BJ (cell line): ENCODE results near the gene KLHL22. TPM values are rescaled to one million over a fixed set of nuclear protein-coding genes. Genes with fewer than 3 reads are reported as not detected.
"Not testable (repeated sequence)": the region's sequence is repeated elsewhere in the genome, so short reads cannot be mapped to it uniquely, and the experiment has no call there.

ENCODE experiments used
- CTCF ChIA-PET: fragments of 350-600 bp; formaldehyde crosslinking; extraction: SDS; loops from one replicate; lab custom pipeline; 2021; ENCODE audit warnings: antibody characterized with exemption, inconsistent platforms; lab: Yijun Ruan, JAX
- POLR2A ChIA-PET: fragments of 300-600 bp; sonication (Branson Sonifier 250); formaldehyde crosslinking; extraction: SDS; loops from one replicate; lab custom pipeline; 2021; ENCODE audit warnings: antibody characterized with exemption; lab: Charles Lee
- DNase-seq: peaks from one replicate; pipeline ENCODE4 v3.0.0-alpha.2; 2011; ENCODE audit warnings: low read depth
- H3K27me3 ChIP-seq: 2 replicates; pipeline ENCODE4 v1.6.0; 2011; ENCODE audit warnings: low read length; ENCODE audit not compliant: control insufficient read depth, insufficient read depth
- H3K36me3 ChIP-seq: 2 replicates; pipeline ENCODE4 v1.5.1; 2011; ENCODE audit warnings: low read length; ENCODE audit not compliant: control insufficient read depth, insufficient read depth
- H3K4me3 ChIP-seq: 2 replicates; pipeline ENCODE4 v1.5.1; 2011; ENCODE audit warnings: low read depth, mild to moderate bottlenecking, control low read depth, low read length
- CTCF ChIP-seq: IDR thresholded peaks from 2 replicates; pipeline ENCODE4 v1.5.1; 2011; ENCODE audit warnings: low read depth, mild to moderate bottlenecking, control low read depth, inconsistent platforms, low read length, moderate library complexity; ENCODE audit not compliant: insufficient read depth
- polyA plus RNA-seq: library from polyadenylated mRNA; depleted of rRNA; stranded (reverse); fragments of >200 nt; gene quantifications from 2 replicates; pipeline ENCODE4 v1.2.3, GENCODE V29; 2011

KLHL22 gene
- polyA plus RNA-seq, 1 experiment: 34.0 TPM

- CTCF ChIA-PET: interaction anchor here (0.7 to 1.5 kb wide), 5 partner anchors 21 to 56 kb away, joined by 3 to 4 read pairs (median 3); no protein-coding TSS in a partner anchor
- POLR2A ChIA-PET: no interaction called here
- no peaks in the 10 kb centered on the region for H3K27me3 ChIP-seq
- no peak for DNase-seq
- TF ChIP-seq CTCF: no peak
- peaks cover 5% of the 10 kb centered on the region for H3K36me3 ChIP-seq
- H3K4me3 ChIP-seq: no peak overlapping the region
Measured at GRCh38 chr22:20511578-20512229, 16.1 kb upstream of the KLHL22 start.

GRCh38 chr22:20510811-20511577 lies 15.4 kb upstream of the KLHL22 start:
- no peak for TF ChIP-seq CTCF
- no peak for DNase-seq
- H3K36me3 ChIP-seq: peaks cover 5% of the 10 kb centered on the region
- H3K4me3 ChIP-seq: no peak overlapping the region
- ChIA-PET CTCF (interaction anchor here (0.7 to 1.5 kb wide), 3 partner anchors 22 to 57 kb away, joined by 3 to 4 read pairs (median 4); no protein-coding TSS in a partner anchor), POLR2A (no interaction called here)
- no peaks in the 10 kb centered on the region for H3K27me3 ChIP-seq

- ChIA-PET CTCF (interaction anchor here (1.2 to 3.4 kb wide), 5 partner anchors 21 to 60 kb away, joined by 4 to 21 read pairs (median 5); no protein-coding TSS in a partner anchor), POLR2A (interaction anchor here (0.6 to 1.4 kb wide), 2 partner anchors 58 to 1104 kb away, joined by 3 read pairs; no protein-coding TSS in a partner anchor)
- no peaks in the 10 kb centered on the region for H3K27me3 ChIP-seq
- TF ChIP-seq CTCF: no peak
- DNase-seq: peak; percentile 74
- peak overlapping the region; percentile 87 for H3K4me3 ChIP-seq
- H3K36me3 ChIP-seq: peaks cover 3% of the 10 kb centered on the region
Measured at GRCh38 chr22:20509344-20510047, 13.9 kb upstream of the KLHL22 start.

GRCh38 chr22:20508815-20509271 lies 13.2 kb upstream of the KLHL22 start:
- DNase-seq: no peak
- Histone ChIP-seq H3K4me3 (peak overlapping the region; percentile 87), H3K36me3 (peaks cover 2% of the 10 kb centered on the region; the same call in 1 of the 2 replicates), H3K27me3 (no peaks in the 10 kb centered on the region)
- ChIA-PET POLR2A (interaction anchor here (0.6 to 1.8 kb wide), 3 partner anchors 58 to 1104 kb away, joined by 3 to 7 read pairs (median 3); no protein-coding TSS in a partner anchor), CTCF (interaction anchor here (0.8 to 3.4 kb wide), 6 partner anchors 12 to 61 kb away, joined by 3 to 21 read pairs (median 4); no protein-coding TSS in a partner anchor)
- no peak for TF ChIP-seq CTCF

GRCh38 chr22:20508067-20508755 lies 12.6 kb upstream of the KLHL22 start:
- H3K4me3 ChIP-seq: peak overlapping the region; percentile 87
- ChIA-PET CTCF (interaction anchor here (0.5 to 3.4 kb wide), 10 partner anchors 9 to 90 kb away, joined by 3 to 21 read pairs (median 4); partner anchors contain the start of gene KLHL22), POLR2A (interaction anchor here (0.6 to 1.8 kb wide), 4 partner anchors 23 to 195 kb away, joined by 3 to 7 read pairs (median 4); no protein-coding TSS in a partner anchor)
- H3K36me3 ChIP-seq, H3K27me3 ChIP-seq, DNase-seq: not testable (repeated sequence)
